Measurements from ENCODE around the gene TRMT61A. TPM values are rescaled to one million over a fixed set of nuclear protein-coding genes. Genes with fewer than 3 reads are reported as not detected.

Gene TRMT61A
- total RNA-seq, 1 experiment from 2014 or later, result 18.8 TPM

- Histone ChIP-seq H3K27ac (no peak overlapping the region), H3K9me3 (replicated peaks) (no peaks in the 10 kb centered on the region), H3K4me1 (replicated peaks) (peaks cover 60% of the 10 kb centered on the region), H3K36me3 (peaks cover 31% of the 10 kb centered on the region), H3K4me3 (no peak overlapping the region), H3K27me3 (replicated peaks) (no peaks in the 10 kb centered on the region)
- no peak for DNase-seq (ENCODE audit: low read depth in 1 of 2, low spot score in 2 of 2)
Observed at GRCh38 chr14:103539056-103539825, 10.2 kb downstream of the TRMT61A start.

- no peak for DNase-seq (ENCODE audit: low read depth in 1 of 2, low spot score in 2 of 2)
- Histone ChIP-seq H3K27ac (peak overlapping the region; percentile 86), H3K36me3 (peaks cover 13% of the 10 kb centered on the region), H3K4me1 (replicated peaks) (peaks cover 48% of the 10 kb centered on the region), H3K4me3 (no peak overlapping the region), H3K9me3 (replicated peaks) (no peaks in the 10 kb centered on the region), H3K27me3 (replicated peaks) (no peaks in the 10 kb centered on the region)
Observed at GRCh38 chr14:103540821-103541708, 12.1 kb downstream of the TRMT61A start.

DNA sequence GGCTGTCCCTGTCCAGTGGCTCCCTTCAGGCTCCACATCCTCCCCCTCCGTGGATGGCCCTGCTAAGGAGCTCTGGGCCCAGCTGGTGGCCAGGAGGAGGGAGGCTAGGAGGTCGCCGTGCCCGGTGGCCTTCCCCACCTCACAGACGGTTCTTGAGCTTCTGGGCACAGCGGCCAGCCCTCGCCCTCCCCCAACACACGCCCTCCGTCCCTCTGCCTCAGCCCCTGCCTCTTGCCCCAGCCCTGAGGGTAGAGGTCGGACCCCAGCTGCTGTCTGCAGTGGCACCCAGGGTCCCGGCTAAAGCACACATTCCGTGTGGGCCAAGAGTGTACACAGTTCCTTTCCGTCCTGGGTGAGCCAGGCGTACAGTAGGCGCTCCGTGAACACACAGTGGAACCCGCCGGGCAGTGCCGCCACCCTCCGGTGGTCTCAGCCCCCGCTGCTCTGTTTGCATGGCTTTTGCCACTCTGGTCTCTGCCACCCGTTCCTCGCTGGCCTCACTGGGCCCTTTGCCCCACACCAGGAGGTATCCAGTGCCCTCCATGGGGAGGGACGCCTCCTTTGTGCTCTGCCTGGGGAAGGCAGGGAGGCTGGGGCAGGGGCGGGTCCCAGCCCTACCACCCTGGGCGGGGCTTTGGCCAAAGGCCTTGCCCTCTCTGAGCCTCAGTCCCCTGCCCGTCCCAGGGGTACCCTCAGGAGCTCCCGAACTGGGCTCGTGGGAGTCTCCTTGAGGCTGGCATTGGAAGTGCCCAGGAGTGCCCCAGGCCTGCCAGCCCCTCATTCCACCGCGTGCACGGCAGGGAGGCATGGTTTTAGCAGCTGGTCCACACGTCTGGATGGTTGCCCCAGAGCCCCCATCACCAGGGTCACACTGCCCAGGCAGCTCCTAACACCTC lies 13.0 kb downstream of the TRMT61A start:
- Histone ChIP-seq H3K27ac (peak overlapping the region; percentile 86), H3K27me3 (replicated peaks) (no peaks in the 10 kb centered on the region), H3K36me3 (peaks cover 7% of the 10 kb centered on the region), H3K9me3 (replicated peaks) (no peaks in the 10 kb centered on the region; the same call in 1 of the 2 replicates), H3K4me3 (no peak overlapping the region), H3K4me1 (replicated peaks) (peaks cover 46% of the 10 kb centered on the region)
- DNase-seq (ENCODE audit: low read depth in 1 of 2, low spot score in 2 of 2), result no peak

- Histone ChIP-seq H3K27ac (peak overlapping the region; percentile 86), H3K27me3 (replicated peaks) (no peaks in the 10 kb centered on the region), H3K4me3 (no peak overlapping the region), H3K4me1 (replicated peaks) (peaks cover 40% of the 10 kb centered on the region), H3K36me3 (peaks cover 2% of the 10 kb centered on the region), H3K9me3 (replicated peaks) (no peaks in the 10 kb centered on the region; the same call in 1 of the 2 replicates)
- peak in 1 of 2 experiments; percentile 65 for DNase-seq (ENCODE audit: low read depth in 1 of 2, low spot score in 2 of 2)
Observed at GRCh38 chr14:103542605-103543088, 13.7 kb downstream of the TRMT61A start.

- DNase-seq (ENCODE audit: low read depth in 1 of 2, low spot score in 2 of 2), result no peak
- H3K27me3 ChIP-seq (replicated peaks), result no peaks in the 10 kb centered on the region
- H3K27ac ChIP-seq, result peak overlapping the region; percentile 86
- no peaks in the 10 kb centered on the region; the same call in 1 of the 2 replicates for H3K9me3 ChIP-seq (replicated peaks)
- H3K4me3 ChIP-seq, result no peak overlapping the region
- peaks cover 2% of the 10 kb centered on the region for H3K36me3 ChIP-seq
- peaks cover 40% of the 10 kb centered on the region for H3K4me1 ChIP-seq (replicated peaks)
Observed at GRCh38 chr14:103543140-103543539, 14.1 kb downstream of the TRMT61A start.

GRCh38 chr14:103543721-103544387 lies 14.9 kb downstream of the TRMT61A start:
- Histone ChIP-seq H3K9me3 (replicated peaks) (no peaks in the 10 kb centered on the region; the same call in 1 of the 2 replicates), H3K27me3 (replicated peaks) (no peaks in the 10 kb centered on the region), H3K4me3 (no peak overlapping the region), H3K27ac (no peak overlapping the region), H3K36me3 (peaks cover 2% of the 10 kb centered on the region; the same call in 1 of the 2 replicates), H3K4me1 (replicated peaks) (peaks cover 40% of the 10 kb centered on the region)
- no peak for DNase-seq (ENCODE audit: low read depth in 1 of 2, low spot score in 2 of 2)

GRCh38 chr14:103544388-103545218 lies 15.6 kb downstream of the TRMT61A start:
- Histone ChIP-seq H3K9me3 (replicated peaks) (no peaks in the 10 kb centered on the region; the same call in 1 of the 2 replicates), H3K27ac (no peak overlapping the region), H3K36me3 (no peaks in the 10 kb centered on the region), H3K4me3 (no peak overlapping the region), H3K4me1 (replicated peaks) (peaks cover 37% of the 10 kb centered on the region), H3K27me3 (replicated peaks) (no peaks in the 10 kb centered on the region)
- no peak for DNase-seq (ENCODE audit: low read depth in 1 of 2, low spot score in 2 of 2)

DNA sequence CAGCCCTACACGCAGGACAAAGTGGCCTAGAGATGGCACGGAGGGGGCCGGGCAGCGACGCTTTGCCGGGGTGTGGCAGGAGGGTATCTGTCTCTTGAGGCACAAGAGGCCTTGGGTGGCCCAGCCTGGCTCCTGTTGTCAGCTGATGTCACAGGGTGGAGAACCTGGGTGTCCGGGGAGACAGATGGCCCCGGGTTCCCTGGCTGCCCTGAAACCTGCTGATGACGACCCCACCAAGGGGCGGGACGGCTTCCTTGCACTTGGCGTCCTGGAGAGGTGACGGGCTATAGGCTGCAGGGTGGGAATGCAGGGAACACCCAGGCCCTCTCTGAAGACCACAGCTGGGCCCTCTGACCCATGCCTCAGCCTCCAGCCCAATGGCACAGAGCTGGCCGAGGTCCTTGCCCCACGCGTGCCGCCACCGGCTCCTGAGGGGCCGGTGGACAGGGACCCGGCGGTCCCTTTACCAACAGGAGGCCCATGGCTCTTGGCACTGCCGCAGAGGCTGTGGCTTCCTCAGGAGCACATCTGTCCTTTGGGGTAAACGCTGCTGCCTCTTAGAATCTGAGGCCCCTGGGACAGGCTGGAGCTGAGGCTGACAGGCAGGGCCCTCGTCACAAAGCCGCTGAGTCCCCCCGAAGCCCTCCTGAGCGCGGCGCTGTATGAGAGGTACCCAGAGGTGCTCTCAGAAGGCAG lies 16.4 kb downstream of the TRMT61A start:
- Histone ChIP-seq H3K9me3 (replicated peaks) (no peaks in the 10 kb centered on the region; the same call in 1 of the 2 replicates), H3K36me3 (no peaks in the 10 kb centered on the region), H3K27me3 (replicated peaks) (no peaks in the 10 kb centered on the region), H3K4me3 (no peak overlapping the region), H3K27ac (no peak overlapping the region), H3K4me1 (replicated peaks) (peaks cover 31% of the 10 kb centered on the region)
- no peak for DNase-seq (ENCODE audit: low read depth in 1 of 2, low spot score in 2 of 2)

- no peak for DNase-seq (ENCODE audit: low read depth in 1 of 2, low spot score in 2 of 2)
- Histone ChIP-seq H3K27ac (no peak overlapping the region), H3K9me3 (replicated peaks) (no peaks in the 10 kb centered on the region; the same call in 1 of the 2 replicates), H3K36me3 (no peaks in the 10 kb centered on the region), H3K4me1 (replicated peaks) (peaks cover 23% of the 10 kb centered on the region), H3K27me3 (replicated peaks) (no peaks in the 10 kb centered on the region), H3K4me3 (no peak overlapping the region)
Observed at GRCh38 chr14:103545915-103546651, 17.1 kb downstream of the TRMT61A start.

DNA sequence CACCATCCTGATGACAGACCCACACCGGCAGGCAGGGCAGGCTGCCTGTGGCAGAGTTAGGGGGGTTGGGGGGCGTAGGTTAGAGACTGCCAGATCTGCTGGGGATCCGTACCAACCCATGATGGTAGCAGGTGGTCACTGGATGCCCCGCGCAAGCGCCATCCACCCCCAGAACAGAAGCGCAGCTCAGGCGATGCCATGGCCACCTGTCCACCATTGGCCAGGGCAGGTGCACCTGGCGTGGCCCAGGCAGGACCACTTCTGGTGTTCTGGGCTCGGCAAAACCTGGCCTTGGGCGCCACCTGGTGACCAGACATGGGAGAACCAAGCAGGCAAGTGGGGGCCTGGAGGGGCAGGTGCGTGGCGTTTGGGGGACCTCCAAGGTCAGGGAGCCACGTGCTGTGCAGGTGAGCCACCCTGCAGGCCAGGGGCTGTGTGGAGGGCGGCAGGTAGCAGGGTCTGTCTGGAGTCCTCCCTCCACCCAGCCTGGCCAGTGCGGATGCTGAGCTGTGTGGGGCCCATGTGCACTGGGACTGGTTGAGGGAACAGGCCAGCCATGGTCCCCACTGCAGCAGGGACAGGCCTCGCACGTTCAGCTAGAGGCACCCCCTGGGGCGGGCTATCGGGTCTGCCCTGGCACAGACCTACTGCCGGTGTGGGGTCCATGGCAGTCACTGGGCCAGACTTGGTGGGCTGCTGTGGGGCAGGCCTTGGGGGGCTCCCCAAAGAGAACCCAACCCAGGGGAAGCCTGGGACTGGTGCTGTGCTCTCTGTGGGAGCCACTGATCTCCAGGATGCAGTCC lies 17.9 kb downstream of the TRMT61A start:
- Histone ChIP-seq H3K4me3 (no peak overlapping the region), H3K4me1 (replicated peaks) (peaks cover 17% of the 10 kb centered on the region), H3K27ac (no peak overlapping the region), H3K27me3 (replicated peaks) (no peaks in the 10 kb centered on the region), H3K36me3 (no peaks in the 10 kb centered on the region), H3K9me3 (replicated peaks) (no peaks in the 10 kb centered on the region; the same call in 1 of the 2 replicates)
- DNase-seq (ENCODE audit: low read depth in 1 of 2, low spot score in 2 of 2), result peak in 1 of 2 experiments; percentile 33

Data from SJSA1 (cell line).